C4-2B (cell line): Measurements from ENCODE around the gene USF1.
"Not testable (repeated sequence)": the region's sequence is repeated elsewhere in the genome, so short reads cannot be mapped to it uniquely, and the experiment has no call there.

Source experiments
- H3K27ac ChIP-seq: fragments of 450-650 bp; 2 replicates; pipeline ENCODE4 v1.5.1; 2017
- CTCF ChIP-seq: fragments of 450-650 bp; conservative IDR thresholded peaks from 2 replicates; pipeline ENCODE4 v1.5.1; 2017; ENCODE audit warnings: mild to moderate bottlenecking
- ZFX ChIP-seq: fragments of 450-650 bp; IDR thresholded peaks from 2 replicates; pipeline ENCODE4 v1.6.1; 2017

USF1 gene

DNA sequence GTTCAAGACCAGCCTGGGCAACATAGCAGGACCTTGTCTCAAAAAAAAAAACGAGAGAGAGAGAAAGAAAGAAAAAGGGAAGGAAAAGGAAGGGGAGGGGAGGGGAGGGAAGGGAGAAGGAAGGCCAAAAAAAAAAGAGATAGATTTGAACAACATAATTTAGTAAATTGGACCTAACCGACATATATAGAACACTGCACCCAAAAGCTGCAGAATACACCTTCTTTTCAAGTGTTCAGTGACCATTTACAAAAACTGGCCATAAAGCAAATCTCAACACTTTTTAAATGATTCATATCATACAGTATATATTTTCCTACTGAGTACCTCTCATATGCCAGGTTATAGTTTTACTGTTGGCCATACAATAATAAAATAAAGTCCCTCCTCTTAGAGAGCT, 13.9 kb downstream of the USF1 start:
- TF ChIP-seq CTCF, result no peak
- no peak for TF ChIP-seq ZFX
- H3K27ac ChIP-seq, result no peak overlapping the region

DNA sequence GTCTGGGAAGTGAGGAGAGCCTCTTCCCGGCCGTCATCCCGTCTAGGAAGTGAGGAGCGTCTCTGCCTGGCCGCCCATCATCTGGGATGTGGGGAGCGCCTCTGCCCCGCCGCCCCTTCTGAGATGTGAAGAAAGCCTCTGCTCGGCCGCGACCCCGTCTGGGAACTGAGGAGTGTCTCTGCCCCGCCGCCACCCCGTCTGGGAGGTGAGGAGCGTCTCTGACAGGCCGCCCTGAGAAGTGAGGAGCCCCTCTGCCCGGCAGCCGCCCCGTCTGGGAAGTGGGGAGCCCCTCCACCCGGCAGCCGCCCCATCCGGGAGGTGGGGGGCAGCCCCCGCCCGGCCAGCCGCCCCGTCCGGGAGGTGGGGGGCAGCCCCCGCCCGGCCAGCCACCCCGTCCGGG, 16.3 kb downstream of the USF1 start:
- H3K27ac ChIP-seq, result not testable (repeated sequence)

GRCh38 chr1:161026954-161027353, 18.8 kb downstream of the USF1 start:
- not testable (repeated sequence) for H3K27ac ChIP-seq

GRCh38 chr1:161022432-161022831, 23.3 kb downstream of the USF1 start:
- H3K27ac ChIP-seq, result peak overlapping the region; percentile 12; the same call in 1 of the 2 replicates

GRCh38 chr1:161021970-161022353, 23.8 kb downstream of the USF1 start:
- TF ChIP-seq CTCF, result no peak
- TF ChIP-seq ZFX, result no peak
- H3K27ac ChIP-seq, result peak overlapping the region; percentile 86

DNA sequence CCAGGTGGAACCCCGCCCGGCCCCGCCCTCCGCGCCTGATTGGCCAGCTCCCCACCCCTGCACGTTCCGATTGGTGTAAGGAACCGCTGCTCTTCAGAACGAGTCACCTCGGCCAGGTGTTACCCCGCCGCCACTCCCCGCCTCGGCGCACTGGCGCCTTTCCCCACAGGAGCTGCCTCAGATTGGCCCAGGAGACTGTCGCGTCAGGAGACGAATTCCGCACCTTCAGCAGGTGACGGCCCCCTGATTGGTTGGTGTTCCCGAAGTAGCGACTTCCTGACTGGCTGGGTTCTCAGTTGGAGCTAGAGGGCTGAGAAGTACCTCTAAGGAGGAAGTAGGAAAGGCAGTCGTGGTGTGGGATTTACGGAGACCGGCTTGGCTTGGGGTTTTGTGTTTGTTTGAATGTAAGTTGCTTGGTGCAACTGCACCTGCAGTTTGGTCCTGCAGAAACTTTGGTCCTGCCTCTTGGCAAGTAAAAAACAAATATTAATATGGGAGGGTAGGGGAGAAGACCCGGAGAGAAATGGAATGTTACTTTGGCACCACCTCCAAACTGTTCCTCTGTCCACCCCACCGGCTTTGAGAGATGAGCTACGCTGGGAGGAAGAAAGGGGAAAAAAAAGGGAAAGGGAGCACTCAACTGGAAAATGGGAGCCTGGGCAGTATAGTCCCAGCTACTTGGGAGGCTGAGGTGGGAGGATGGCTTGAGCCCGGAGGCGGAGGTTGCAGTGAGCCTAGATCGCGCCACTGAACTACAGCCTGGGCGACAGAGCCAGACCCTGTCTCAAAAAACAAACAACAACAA, 24.4 kb downstream of the USF1 start:
- H3K27ac ChIP-seq, result peak overlapping the region; percentile 86
- TF ChIP-seq ZFX, result no peak
- TF ChIP-seq CTCF, result no peak

DNA sequence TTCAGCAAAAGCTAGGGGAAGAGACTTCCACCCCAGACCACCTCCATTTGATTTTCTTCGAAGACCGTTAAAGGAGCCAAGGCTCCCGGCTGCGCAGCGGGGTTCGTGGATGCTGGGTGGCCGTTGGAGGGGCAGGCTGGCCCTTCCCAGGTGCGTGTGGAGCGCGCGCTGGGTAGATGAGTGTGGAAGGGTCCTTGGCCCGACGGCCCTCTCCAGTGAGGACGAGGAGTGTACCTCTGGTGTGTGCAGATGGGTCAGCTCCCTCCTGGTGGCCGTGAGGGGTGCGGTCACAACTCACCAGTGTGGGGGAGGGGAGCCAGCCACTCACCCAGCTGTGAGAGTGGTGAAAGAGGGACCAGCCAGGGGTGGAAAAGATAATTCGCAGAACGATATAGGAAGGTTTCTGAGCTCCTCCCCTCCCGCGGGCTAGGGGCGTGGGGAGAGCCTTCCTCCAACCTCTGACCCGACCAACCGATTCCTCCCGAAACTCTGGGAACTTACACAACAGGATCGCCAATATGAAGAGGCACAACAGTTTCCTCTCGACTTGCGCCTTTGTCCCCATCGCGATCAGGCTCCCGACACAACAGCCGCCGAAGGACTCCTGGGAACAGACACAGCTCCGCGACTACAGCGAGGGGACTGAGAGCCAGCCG, 25.1 kb downstream of the USF1 start, which contains the start of gene F11R:
TSS of gene F11R (minus strand) at position 644 of the 656 bp plus-strand sequence. CDS start at position 565, 79 bp downstream.
- peak within 1 kb of the TSS; percentile 86 for H3K27ac ChIP-seq
- TF ChIP-seq ZFX (no peak), CTCF (no peak; the same call in 1 of the 2 replicates)

GRCh38 chr1:161019751-161020495, 25.9 kb downstream of the USF1 start:
- TF ChIP-seq CTCF (no peak), ZFX (no peak)
- H3K27ac ChIP-seq, result peak overlapping the region; percentile 86

GRCh38 chr1:161019111-161019660, 26.6 kb downstream of the USF1 start:
- H3K27ac ChIP-seq, result not testable (repeated sequence)
